Adipocyte (in vitro differentiated cells): Measurements from ENCODE around the gene NUMB.
A peak's percentile ranks its signal among the peaks of the same experiment; 100 is the strongest.
"Not testable (repeated sequence)": the region's sequence is repeated elsewhere in the genome, so short reads cannot be mapped to it uniquely, and the experiment has no call there.

Source experiments
- DNase-seq: peaks from one replicate; pipeline ENCODE4 v3.0.0-alpha.2; 2015; ENCODE audit warnings: low read depth
- H3K27me3 ChIP-seq: replicated peaks from 2 replicates; pipeline ENCODE4 v1.7.0; 2013; ENCODE audit warnings: mild to moderate bottlenecking, low read length, moderate library complexity; ENCODE audit not compliant: control insufficient read depth, insufficient read depth
- H3K36me3 ChIP-seq: 2 replicates; pipeline ENCODE4 v1.7.0; 2013; ENCODE audit warnings: low read length, mild to moderate bottlenecking, moderate library complexity; ENCODE audit not compliant: control insufficient read depth, insufficient read depth, severe bottlenecking
- H3K4me1 ChIP-seq: 2 replicates; pipeline ENCODE4 v1.7.0; 2013; ENCODE audit warnings: mild to moderate bottlenecking, low read length, moderate library complexity; ENCODE audit not compliant: control insufficient read depth, insufficient read depth
- H3K4me3 ChIP-seq: 2 replicates; pipeline ENCODE4 v1.7.0; 2013; ENCODE audit warnings: mild to moderate bottlenecking, low read length, moderate library complexity
- H3K9ac ChIP-seq: 2 replicates; pipeline ENCODE4 v1.7.0; 2013; ENCODE audit warnings: mild to moderate bottlenecking, low read length, moderate library complexity
- H3K9me3 ChIP-seq: 2 replicates; pipeline ENCODE4 v1.7.0; 2013; ENCODE audit warnings: mild to moderate bottlenecking, low read length, moderate library complexity; ENCODE audit not compliant: control insufficient read depth

NUMB gene

GRCh38 chr14:73376585-73376984 lies 81.8 kb downstream of the NUMB start:
- Histone ChIP-seq H3K9ac (no peak overlapping the region), H3K4me3 (no peak overlapping the region), H3K9me3 (no peaks in the 10 kb centered on the region), H3K36me3 (no peaks in the 10 kb centered on the region), H3K27me3 (no peaks in the 10 kb centered on the region), H3K4me1 (no peaks in the 10 kb centered on the region)
- DNase-seq, result no peak

GRCh38 chr14:73375861-73376260 lies 82.5 kb downstream of the NUMB start:
- Histone ChIP-seq H3K36me3 (no peaks in the 10 kb centered on the region), H3K9me3 (no peaks in the 10 kb centered on the region), H3K4me3 (no peak overlapping the region), H3K27me3 (no peaks in the 10 kb centered on the region), H3K9ac (no peak overlapping the region), H3K4me1 (no peaks in the 10 kb centered on the region)
- no peak for DNase-seq

- Histone ChIP-seq H3K4me1 (no peaks in the 10 kb centered on the region), H3K9ac (no peak overlapping the region), H3K4me3 (no peak overlapping the region), H3K27me3 (no peaks in the 10 kb centered on the region), H3K36me3 (no peaks in the 10 kb centered on the region), H3K9me3 (no peaks in the 10 kb centered on the region)
- DNase-seq, result no peak
These were observed 84.1 kb downstream of the NUMB start for GRCh38 chr14:73374218-73374617.

- Histone ChIP-seq H3K4me1 (peaks cover 13% of the 10 kb centered on the region), H3K9me3 (no peaks in the 10 kb centered on the region), H3K36me3 (no peaks in the 10 kb centered on the region), H3K9ac (no peak overlapping the region), H3K27me3 (no peaks in the 10 kb centered on the region), H3K4me3 (no peak overlapping the region)
- DNase-seq, result no peak
These were observed 85.8 kb downstream of the NUMB start for GRCh38 chr14:73372529-73372928.

- DNase-seq, result no peak
- no peak overlapping the region for H3K4me3 ChIP-seq
- H3K9me3 ChIP-seq, result no peaks in the 10 kb centered on the region
- H3K36me3 ChIP-seq, result no peaks in the 10 kb centered on the region
- peaks cover 21% of the 10 kb centered on the region for H3K4me1 ChIP-seq
- no peak overlapping the region for H3K9ac ChIP-seq
- H3K27me3 ChIP-seq, result no peaks in the 10 kb centered on the region
These were observed 87.8 kb downstream of the NUMB start for GRCh38 chr14:73370561-73370960.

- no peak overlapping the region for H3K9ac ChIP-seq
- H3K9me3 ChIP-seq, result no peaks in the 10 kb centered on the region
- no peaks in the 10 kb centered on the region for H3K27me3 ChIP-seq
- no peak overlapping the region for H3K4me3 ChIP-seq
- no peak for DNase-seq
- no peaks in the 10 kb centered on the region for H3K36me3 ChIP-seq
- H3K4me1 ChIP-seq, result peaks cover 22% of the 10 kb centered on the region
These were observed 88.9 kb downstream of the NUMB start for GRCh38 chr14:73369428-73369827.

GRCh38 chr14:73368616-73369015 lies 89.7 kb downstream of the NUMB start:
- Histone ChIP-seq H3K4me1 (peaks cover 22% of the 10 kb centered on the region), H3K27me3 (no peaks in the 10 kb centered on the region), H3K36me3 (peaks cover 3% of the 10 kb centered on the region), H3K9me3 (no peaks in the 10 kb centered on the region), H3K4me3 (no peak overlapping the region), H3K9ac (no peak overlapping the region)
- peak; percentile 44 for DNase-seq

- no peaks in the 10 kb centered on the region for H3K9me3 ChIP-seq
- no peak for DNase-seq
- H3K9ac ChIP-seq, result no peak overlapping the region
- H3K36me3 ChIP-seq, result peaks cover 5% of the 10 kb centered on the region
- H3K4me3 ChIP-seq, result no peak overlapping the region
- no peaks in the 10 kb centered on the region for H3K27me3 ChIP-seq
- H3K4me1 ChIP-seq, result peaks cover 22% of the 10 kb centered on the region
These were observed 92.6 kb downstream of the NUMB start for GRCh38 chr14:73365727-73366126.

- H3K4me1 ChIP-seq, result peaks cover 22% of the 10 kb centered on the region
- no peaks in the 10 kb centered on the region for H3K9me3 ChIP-seq
- no peaks in the 10 kb centered on the region for H3K27me3 ChIP-seq
- no peak overlapping the region for H3K4me3 ChIP-seq
- H3K9ac ChIP-seq, result no peak overlapping the region
- DNase-seq, result no peak
- H3K36me3 ChIP-seq, result peaks cover 5% of the 10 kb centered on the region
These were observed 93.8 kb downstream of the NUMB start for GRCh38 chr14:73364559-73364958.

GRCh38 chr14:73359445-73359844 lies 98.9 kb downstream of the NUMB start:
- no peaks in the 10 kb centered on the region for H3K4me1 ChIP-seq
- H3K9me3 ChIP-seq, result no peaks in the 10 kb centered on the region
- no peak for DNase-seq
- H3K27me3 ChIP-seq, result no peaks in the 10 kb centered on the region
- no peak overlapping the region for H3K4me3 ChIP-seq
- peaks cover 17% of the 10 kb centered on the region for H3K36me3 ChIP-seq
- no peak overlapping the region for H3K9ac ChIP-seq

- Histone ChIP-seq H3K9ac (no peak overlapping the region), H3K27me3 (no peaks in the 10 kb centered on the region), H3K9me3 (no peaks in the 10 kb centered on the region), H3K4me3 (no peak overlapping the region), H3K4me1 (no peaks in the 10 kb centered on the region), H3K36me3 (peaks cover 18% of the 10 kb centered on the region)
- DNase-seq, result no peak
These were observed 100.2 kb downstream of the NUMB start for GRCh38 chr14:73358187-73358586.

- not testable (repeated sequence) for H3K36me3 ChIP-seq, H3K9ac ChIP-seq, H3K27me3 ChIP-seq, H3K4me1 ChIP-seq, H3K9me3 ChIP-seq, DNase-seq, H3K4me3 ChIP-seq
These were observed 109.3 kb downstream of the NUMB start for GRCh38 chr14:73349091-73349490.
